ENCODE results near the gene RAB27A.

DNA sequence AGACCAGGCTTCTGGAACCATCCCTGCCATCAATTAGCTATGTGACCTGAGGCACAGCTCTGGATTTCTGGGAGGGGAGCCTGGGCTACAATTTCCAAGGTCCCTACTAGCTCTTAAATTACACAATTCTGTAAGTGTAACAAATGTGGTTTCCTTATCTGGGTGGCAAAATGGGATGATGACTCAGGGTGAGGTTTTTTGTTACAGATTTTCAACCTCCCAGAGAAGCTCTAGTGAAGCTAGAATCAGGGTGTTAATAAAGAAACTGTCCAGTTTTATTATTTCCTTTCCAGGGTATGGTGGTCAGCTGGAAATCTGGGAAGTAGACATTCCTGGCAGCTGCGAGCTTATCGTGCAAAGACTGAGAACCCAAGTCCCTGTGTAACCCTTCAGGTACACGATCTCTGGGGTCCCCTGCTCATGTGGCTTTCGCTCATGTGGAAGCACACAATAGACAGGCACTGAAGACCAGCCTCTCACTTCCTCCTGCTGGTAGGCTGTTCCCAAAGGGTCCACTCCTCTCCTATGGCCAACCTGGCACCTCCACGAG lies 7.3 kb downstream of the RAB27A start:
- no peak for TF ChIP-seq EZH2 (IDR thresholded peaks at IDR 0.05; ENCODE audit: borderline replicate concordance, low read length)
- TF ChIP-seq, protein P1, sequence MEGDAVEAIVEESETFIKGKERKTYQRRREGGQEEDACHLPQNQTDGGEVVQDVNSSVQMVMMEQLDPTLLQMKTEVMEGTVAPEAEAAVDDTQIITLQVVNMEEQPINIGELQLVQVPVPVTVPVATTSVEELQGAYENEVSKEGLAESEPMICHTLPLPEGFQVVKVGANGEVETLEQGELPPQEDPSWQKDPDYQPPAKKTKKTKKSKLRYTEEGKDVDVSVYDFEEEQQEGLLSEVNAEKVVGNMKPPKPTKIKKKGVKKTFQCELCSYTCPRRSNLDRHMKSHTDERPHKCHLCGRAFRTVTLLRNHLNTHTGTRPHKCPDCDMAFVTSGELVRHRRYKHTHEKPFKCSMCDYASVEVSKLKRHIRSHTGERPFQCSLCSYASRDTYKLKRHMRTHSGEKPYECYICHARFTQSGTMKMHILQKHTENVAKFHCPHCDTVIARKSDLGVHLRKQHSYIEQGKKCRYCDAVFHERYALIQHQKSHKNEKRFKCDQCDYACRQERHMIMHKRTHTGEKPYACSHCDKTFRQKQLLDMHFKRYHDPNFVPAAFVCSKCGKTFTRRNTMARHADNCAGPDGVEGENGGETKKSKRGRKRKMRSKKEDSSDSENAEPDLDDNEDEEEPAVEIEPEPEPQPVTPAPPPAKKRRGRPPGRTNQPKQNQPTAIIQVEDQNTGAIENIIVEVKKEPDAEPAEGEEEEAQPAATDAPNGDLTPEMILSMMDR (IDR thresholded peaks at IDR 0.05; ENCODE audit: low read length) = no peak
